Left renal pelvis (tissue), 4 donors: ENCODE data around the gene AQP12B. TPM values are rescaled to one million over a fixed set of nuclear protein-coding genes. Genes with fewer than 3 reads are reported as not detected.
"Not testable (repeated sequence)": the region's sequence is repeated elsewhere in the genome, so short reads cannot be mapped to it uniquely, and the experiment has no call there.

Experiments used
- DNase-seq, 4 donors: peaks; one replicate each; pipeline ENCODE4 v3.0.0-alpha.2; 2013; ENCODE audit warnings: low read depth in 4 of 4, low spot score in 3 of 4
- polyA plus RNA-seq, 4 donors: library from polyadenylated mRNA; unstranded; fragments of 120-200 nt; gene quantifications; one replicate each; pipeline ENCODE4 v1.2.1, GENCODE V29; 2013; ENCODE audit not compliant: insufficient read length in 4 of 4

Gene AQP12B
- polyA plus RNA-seq: 1 to 10 TPM in 1 of 4 donors, under 1 TPM in 3; 0.17 to 2.5 (median 0.26) TPM

GRCh38 chr2:240682431-240683224 is at the start of gene AQP12B:
Gene AQP12B (minus strand): TSS chr2:240682885. CDS start chr2:240682837, 48 bp downstream.
- DNase-seq: not testable (repeated sequence)

- no peak for DNase-seq
These were observed 49.5 kb upstream of the AQP12B start for GRCh38 chr2:240732184-240732583.

GRCh38 chr2:240731178-240731545 is 48.5 kb upstream of the AQP12B start:
- DNase-seq: no peak

- DNase-seq: no peak
These were observed 48.0 kb upstream of the AQP12B start for GRCh38 chr2:240730501-240731177.

- DNase-seq: no peak
These were observed 46.1 kb upstream of the AQP12B start for GRCh38 chr2:240728827-240729226.

- DNase-seq: no peak
These were observed 45.7 kb upstream of the AQP12B start for GRCh38 chr2:240728361-240728760.

GRCh38 chr2:240727913-240728312 is 45.2 kb upstream of the AQP12B start:
- no peak for DNase-seq

GRCh38 chr2:240727439-240727838 is 44.8 kb upstream of the AQP12B start:
- DNase-seq: no peak

GRCh38 chr2:240726876-240727275 is 44.2 kb upstream of the AQP12B start:
- DNase-seq: no peak

GRCh38 chr2:240725671-240726070 is 43.0 kb upstream of the AQP12B start:
- no peak for DNase-seq

GRCh38 chr2:240725266-240725665 is 42.6 kb upstream of the AQP12B start:
- no peak for DNase-seq

GRCh38 chr2:240724431-240724830 is 41.7 kb upstream of the AQP12B start:
- no peak for DNase-seq

GRCh38 chr2:240723851-240724250 is 41.2 kb upstream of the AQP12B start:
- no peak for DNase-seq

GRCh38 chr2:240722796-240723735 is 40.4 kb upstream of the AQP12B start:
- no peak for DNase-seq

GRCh38 chr2:240722376-240722775 is 39.7 kb upstream of the AQP12B start:
- DNase-seq: no peak

- no peak for DNase-seq
These were observed 39.0 kb upstream of the AQP12B start for GRCh38 chr2:240721596-240722180.

GRCh38 chr2:240720686-240721595 is 38.3 kb upstream of the AQP12B start:
- no peak for DNase-seq

GRCh38 chr2:240719676-240720545 is 37.2 kb upstream of the AQP12B start:
- no peak for DNase-seq
